NCI-H146 (cell line): ENCODE results near the gene SCLY.
"Not testable (repeated sequence)": the region's sequence is repeated elsewhere in the genome, so short reads cannot be mapped to it uniquely, and the experiment has no call there.

Experiments
- DNase-seq: peaks from one replicate; lab custom pipeline; 2025; lab: John Stamatoyannopoulos, UW

Gene SCLY

GRCh38 chr2:238040918-238041317 lies 19.9 kb upstream of the SCLY start:
- DNase-seq: no peak

- no peak for DNase-seq
Observed at GRCh38 chr2:238042090-238042489, 18.7 kb upstream of the SCLY start.

GRCh38 chr2:238042849-238043584 lies 17.8 kb upstream of the SCLY start:
- no peak for DNase-seq

GRCh38 chr2:238043851-238044250 lies 16.9 kb upstream of the SCLY start:
- DNase-seq: no peak

- DNase-seq: no peak
Observed at GRCh38 chr2:238045575-238045974, 15.2 kb upstream of the SCLY start.

GRCh38 chr2:238046725-238047270 lies 14.0 kb upstream of the SCLY start:
- DNase-seq: no peak

GRCh38 chr2:238053191-238053776 lies 7.5 kb upstream of the SCLY start:
- DNase-seq: no peak

- no peak for DNase-seq
Observed at GRCh38 chr2:238055841-238056240, 5.0 kb upstream of the SCLY start.

GRCh38 chr2:238057696-238058575 lies 2.9 kb upstream of the SCLY start:
- DNase-seq: peak; percentile 31

- no peak for DNase-seq
Observed at GRCh38 chr2:238059505-238059904, 1.3 kb upstream of the SCLY start.

GRCh38 chr2:238060096-238060541 lies 682 bp upstream of the SCLY start:
- DNase-seq: peak; percentile 70

- peak; percentile 79 for DNase-seq
Observed at GRCh38 chr2:238061315-238062202, 758 bp downstream of the SCLY start.

- DNase-seq: no peak
Observed at GRCh38 chr2:238063414-238064189, 2.8 kb downstream of the SCLY start.

- no peak for DNase-seq
Observed at GRCh38 chr2:238064376-238064775, 3.6 kb downstream of the SCLY start.

- no peak for DNase-seq
Observed at GRCh38 chr2:238065071-238065846, 4.5 kb downstream of the SCLY start.

GRCh38 chr2:238066218-238066617 lies 5.4 kb downstream of the SCLY start:
- DNase-seq: no peak

- not testable (repeated sequence) for DNase-seq
Observed at GRCh38 chr2:238066718-238067117, 5.9 kb downstream of the SCLY start.

GRCh38 chr2:238067939-238068338 lies 7.1 kb downstream of the SCLY start:
- no peak for DNase-seq

- no peak for DNase-seq
Observed at GRCh38 chr2:238069021-238069709, 8.4 kb downstream of the SCLY start.
